Loucy (cell line): ENCODE measurements around the gene PPM1F.

ENCODE experiments used
- EZH2phosphoT487 ChIP-seq: fragments of 200-600 bp; IDR thresholded peaks from 2 replicates; pipeline ENCODE4 v1.6.1; 2018; ENCODE audit warnings: antibody characterized with exemption, mild to moderate bottlenecking, moderate library complexity, borderline replicate concordance
- TF ChIP-seq, protein P1 (sequence below): fragments of 200-600 bp; sonication (generic); conservative IDR thresholded peaks from 2 replicates; pipeline ENCODE4 v1.5.1; 2014; ENCODE audit warnings: mild to moderate bottlenecking, antibody characterized with exemption, low read length

DNA sequence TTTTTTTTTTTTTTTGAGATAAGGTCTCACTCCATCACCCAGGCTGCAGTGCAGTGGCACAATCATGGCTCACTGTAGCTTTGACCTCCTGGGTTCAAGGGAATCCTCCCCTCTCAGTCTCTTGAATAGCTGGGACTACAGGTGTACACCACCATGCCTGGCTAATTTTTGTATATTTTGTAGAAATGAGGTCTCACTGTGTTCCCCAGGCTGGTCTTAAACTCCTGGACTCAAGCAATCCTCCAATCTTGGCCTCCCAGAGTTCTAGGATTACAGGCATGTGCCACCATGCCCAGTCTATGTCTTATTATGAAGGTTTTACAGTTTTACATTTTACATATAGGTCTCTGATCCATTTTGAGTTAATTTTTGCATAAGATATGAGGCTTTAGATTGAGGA lies 64.8 kb downstream of the PPM1F start:
- no peak for TF ChIP-seq EZH2phosphoT487
- TF ChIP-seq, protein P1, sequence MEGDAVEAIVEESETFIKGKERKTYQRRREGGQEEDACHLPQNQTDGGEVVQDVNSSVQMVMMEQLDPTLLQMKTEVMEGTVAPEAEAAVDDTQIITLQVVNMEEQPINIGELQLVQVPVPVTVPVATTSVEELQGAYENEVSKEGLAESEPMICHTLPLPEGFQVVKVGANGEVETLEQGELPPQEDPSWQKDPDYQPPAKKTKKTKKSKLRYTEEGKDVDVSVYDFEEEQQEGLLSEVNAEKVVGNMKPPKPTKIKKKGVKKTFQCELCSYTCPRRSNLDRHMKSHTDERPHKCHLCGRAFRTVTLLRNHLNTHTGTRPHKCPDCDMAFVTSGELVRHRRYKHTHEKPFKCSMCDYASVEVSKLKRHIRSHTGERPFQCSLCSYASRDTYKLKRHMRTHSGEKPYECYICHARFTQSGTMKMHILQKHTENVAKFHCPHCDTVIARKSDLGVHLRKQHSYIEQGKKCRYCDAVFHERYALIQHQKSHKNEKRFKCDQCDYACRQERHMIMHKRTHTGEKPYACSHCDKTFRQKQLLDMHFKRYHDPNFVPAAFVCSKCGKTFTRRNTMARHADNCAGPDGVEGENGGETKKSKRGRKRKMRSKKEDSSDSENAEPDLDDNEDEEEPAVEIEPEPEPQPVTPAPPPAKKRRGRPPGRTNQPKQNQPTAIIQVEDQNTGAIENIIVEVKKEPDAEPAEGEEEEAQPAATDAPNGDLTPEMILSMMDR: no peak
